GM18517 (cell line): Measurements from ENCODE around the gene ZNF165.
A peak's percentile ranks its signal among the peaks of the same experiment; 100 is the strongest.
"Not testable (repeated sequence)": the region's sequence is repeated elsewhere in the genome, so short reads cannot be mapped to it uniquely, and the experiment has no call there.

ENCODE experiments used
- ATAC-seq: cut with Tn5 transposase; IDR thresholded peaks from one replicate; pipeline ENCODE4 v1.9.1; 2021; ENCODE audit warnings: mild to moderate bottlenecking, moderate library complexity; ENCODE audit not compliant: unreplicated experiment

The ZNF165 gene

DNA sequence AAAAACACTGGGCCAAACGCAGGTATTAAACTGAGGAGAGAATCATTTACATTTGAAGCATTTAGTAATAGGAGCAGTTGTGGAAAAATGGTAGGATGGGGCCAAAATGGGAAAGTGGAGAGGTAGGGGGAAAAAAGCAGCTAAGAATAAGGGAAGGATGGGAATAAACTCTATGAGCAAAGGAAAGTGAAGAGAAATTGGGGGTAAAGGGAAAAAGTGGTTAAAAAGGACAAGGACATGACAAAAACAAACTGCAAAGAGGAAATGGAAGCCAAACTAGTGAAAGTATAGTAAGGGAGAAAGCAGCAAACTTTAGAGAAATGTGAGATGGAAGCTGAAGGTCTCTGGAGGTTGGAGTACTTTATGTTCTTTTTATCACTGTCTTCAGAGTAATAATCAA, 37.8 kb downstream of the ZNF165 start:
- ATAC-seq, result no peak

DNA sequence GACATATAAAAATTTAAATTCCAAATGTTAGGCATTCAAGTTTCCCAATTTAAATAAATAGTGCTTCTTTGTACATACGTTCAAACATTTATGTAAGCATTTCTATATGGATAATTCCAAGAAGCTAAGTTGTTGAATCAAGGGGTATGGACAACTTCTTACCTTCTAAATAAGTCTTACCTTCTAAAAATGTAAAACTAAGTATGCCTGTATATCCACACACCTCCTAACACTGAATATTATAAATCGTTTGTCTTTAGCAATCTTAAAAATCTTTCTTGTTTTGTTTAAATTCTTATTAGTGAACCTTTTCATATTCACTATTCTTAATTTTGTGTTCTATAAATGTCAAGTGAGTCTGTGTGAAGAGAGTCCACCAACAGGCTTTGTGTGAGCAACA, 41.5 kb downstream of the ZNF165 start:
- ATAC-seq, result no peak

DNA sequence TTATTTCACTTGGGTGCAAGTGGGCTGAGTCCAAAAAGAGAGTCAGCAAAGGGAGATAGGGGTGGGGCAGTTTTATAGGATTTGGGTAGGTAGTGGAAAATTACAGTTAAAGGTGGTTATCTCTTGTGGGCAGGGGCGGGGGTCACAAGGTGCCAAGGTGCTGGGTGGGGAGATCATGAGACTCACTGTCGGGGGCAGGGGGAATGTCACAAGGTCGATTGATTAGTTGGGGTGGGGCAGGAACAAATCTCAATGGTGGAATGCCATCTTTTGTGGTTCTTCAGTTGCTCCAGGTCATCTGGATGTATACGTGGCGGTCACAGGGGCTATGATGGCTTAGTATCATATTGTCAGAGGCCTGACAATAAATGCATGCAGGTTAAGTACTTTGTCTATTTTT, 41.9 kb downstream of the ZNF165 start:
- ATAC-seq, result not testable (repeated sequence)

GRCh38 chr6:28124350-28124970, 44.1 kb downstream of the ZNF165 start, which contains the start of gene ZSCAN16:
TSS of gene ZSCAN16 (plus strand) at chr6:28124609. CDS start at chr6:28125444, 835 bp downstream.
- ATAC-seq, result peak; percentile 85

DNA sequence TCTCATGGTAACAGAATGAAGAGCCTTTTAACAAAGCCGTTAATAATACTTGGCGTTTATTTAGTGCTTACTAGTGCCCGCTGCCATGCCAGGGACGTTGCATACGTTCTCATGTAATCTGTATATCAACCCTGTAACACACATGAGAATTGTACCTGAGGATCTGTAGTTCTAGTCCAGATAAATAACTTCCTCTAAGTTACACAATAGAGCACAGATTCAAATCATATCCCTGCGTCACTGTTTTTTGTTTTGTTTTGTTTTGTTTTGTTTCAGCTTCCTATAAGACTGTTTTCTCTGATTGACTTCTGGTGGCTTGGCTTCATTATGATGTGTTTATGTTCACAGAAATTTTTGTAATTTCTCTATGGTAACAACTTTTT, 44.6 kb downstream of the ZNF165 start:
- peak; percentile 5 for ATAC-seq

DNA sequence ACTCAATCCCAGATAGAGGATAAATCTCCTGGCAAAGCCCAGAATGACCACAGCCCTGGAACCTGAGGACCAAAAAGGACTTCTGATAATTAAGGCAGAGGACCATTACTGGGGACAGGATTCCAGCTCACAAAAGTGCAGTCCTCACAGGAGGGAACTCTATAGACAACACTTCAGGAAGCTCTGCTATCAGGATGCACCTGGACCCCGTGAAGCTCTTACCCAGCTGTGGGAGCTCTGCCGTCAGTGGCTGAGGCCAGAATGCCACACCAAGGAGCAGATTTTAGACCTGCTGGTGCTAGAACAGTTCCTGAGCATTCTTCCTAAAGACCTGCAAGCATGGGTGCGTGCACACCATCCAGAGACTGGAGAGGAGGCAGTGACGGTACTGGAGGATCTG, 45.0 kb downstream of the ZNF165 start:
- ATAC-seq, result no peak

GRCh38 chr6:28134015-28134414, 53.6 kb downstream of the ZNF165 start:
- no peak for ATAC-seq

DNA sequence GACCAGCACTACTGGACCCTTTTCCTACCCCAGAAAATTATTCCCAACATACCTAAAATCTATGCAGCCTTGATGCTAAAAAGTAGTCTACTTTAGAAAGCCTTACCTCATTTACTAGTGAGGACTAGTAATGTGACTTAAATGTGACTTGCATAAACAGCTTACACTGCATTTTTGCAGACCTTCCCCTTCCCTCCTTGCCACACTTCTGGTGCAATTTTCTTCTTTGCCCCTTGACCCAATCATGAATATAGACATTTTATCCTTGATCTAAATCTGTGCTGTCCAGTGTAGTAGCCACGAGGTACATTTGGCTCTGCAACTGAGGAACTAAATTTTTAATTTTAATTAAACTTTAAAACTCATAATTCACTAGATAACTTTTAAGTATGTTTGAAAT, 54.3 kb downstream of the ZNF165 start:
- no peak for ATAC-seq

- no peak for ATAC-seq
Observed at GRCh38 chr6:28135393-28135792, 55.0 kb downstream of the ZNF165 start.

DNA sequence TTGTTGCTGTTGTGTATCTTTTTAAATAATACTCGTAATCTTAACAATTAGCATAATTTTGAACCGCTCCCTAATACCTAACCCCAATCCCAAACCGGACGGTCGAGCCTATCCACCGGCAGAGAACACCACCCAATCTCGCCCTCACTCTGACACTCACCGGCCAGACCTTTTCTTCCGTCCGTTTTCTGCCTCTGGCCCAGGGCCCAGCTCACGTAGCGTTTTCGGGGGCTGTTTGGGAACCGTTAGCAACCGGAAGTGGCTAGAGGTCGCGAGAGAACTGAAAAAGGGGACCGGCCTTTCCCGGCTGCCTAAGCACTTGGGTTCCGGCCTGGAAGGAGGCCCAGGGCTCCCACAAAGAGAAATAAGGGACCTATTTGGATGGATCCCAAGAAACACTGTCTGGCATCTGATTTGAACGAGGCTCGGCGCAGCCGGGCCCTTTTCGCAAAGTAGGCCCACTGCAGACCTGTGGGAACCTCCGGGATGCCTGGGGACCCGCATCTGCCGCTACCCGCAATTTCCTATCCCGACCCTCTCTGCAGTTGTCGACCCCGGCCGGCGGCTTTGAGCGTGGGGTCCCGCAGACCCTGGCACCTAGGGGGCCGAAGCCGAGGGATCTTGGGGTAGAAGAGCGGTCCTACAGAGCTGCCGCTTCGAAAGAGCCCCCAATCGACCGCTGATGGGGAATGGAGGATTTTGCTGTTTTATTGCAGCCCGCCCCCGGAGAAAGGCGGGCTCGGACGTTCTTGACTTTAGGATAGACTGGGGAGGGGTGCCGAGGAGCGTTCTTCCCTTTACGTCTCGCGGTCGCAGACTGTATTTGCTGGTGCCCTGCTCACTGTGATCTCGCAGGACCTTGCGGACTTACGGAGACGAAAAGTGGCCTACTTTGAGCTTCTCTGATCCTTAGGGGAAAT, 56.5 kb downstream of the ZNF165 start:
- peak; percentile 60 for ATAC-seq

DNA sequence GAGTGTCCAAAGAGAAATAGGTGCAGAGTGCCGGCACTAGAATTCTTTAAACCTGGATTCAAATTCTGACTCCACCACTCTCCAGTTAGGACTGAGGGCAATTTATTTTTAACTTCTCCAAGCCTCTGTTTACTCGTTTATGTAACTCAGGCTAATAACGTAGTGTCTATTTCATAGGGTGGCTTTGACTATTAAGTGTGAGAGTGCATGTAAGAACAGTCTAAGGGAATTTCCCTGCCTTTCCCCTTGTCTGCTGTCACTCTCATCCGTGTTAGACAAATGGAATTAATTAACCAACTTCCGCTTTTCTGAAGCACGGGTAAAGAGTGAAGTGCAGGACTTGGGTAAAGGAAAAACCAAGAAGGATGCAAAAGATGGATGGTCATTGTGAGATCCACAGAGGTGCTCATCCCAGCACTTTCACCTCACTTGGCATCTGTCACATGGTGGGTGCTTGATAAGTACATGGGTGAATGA, 57.2 kb downstream of the ZNF165 start:
- peak; percentile 32 for ATAC-seq
